ENCODE measurements around the gene CFAP52. TPM values are rescaled to one million over a fixed set of nuclear protein-coding genes. Genes with fewer than 3 reads are reported as not detected.

Gene CFAP52
- total and polyA plus RNA-seq, 10 donors = not detected

GRCh38 chr17:9537177-9537776 is 39.2 kb upstream of the CFAP52 start:
- WGBS, 5 donors = 90 to 98% (median 96%) methylated on average over 12 of the region's 12 CpGs
- DNase-seq = no peak
- Histone ChIP-seq H3K4me3 (no peak overlapping the region), H3K27ac (no peak overlapping the region), H3K36me3 (peaks cover 0 to 38% (median 6%) of the 10 kb centered on the region in 6 donors), H3K9me3 (no peaks in the 10 kb centered on the region), H3K4me1 (no peaks in the 10 kb centered on the region), H3K27me3 (replicated peaks in 1 of 7) (no peaks in the 10 kb centered on the region)
- intact Hi-C loops (cut with DNase I; ENCODE audit: low total_unique reads) = no loop called here
- TF ChIP-seq CTCF (IDR thresholded peaks at IDR 0.05 in 8 of 11, conservative IDR thresholded peaks at IDR 0.05 in 3 of 11) (no peak), POLR2A (IDR thresholded peaks at IDR 0.05) (no peak), POLR2AphosphoS5 (IDR thresholded peaks at IDR 0.05) (no peak)

DNA sequence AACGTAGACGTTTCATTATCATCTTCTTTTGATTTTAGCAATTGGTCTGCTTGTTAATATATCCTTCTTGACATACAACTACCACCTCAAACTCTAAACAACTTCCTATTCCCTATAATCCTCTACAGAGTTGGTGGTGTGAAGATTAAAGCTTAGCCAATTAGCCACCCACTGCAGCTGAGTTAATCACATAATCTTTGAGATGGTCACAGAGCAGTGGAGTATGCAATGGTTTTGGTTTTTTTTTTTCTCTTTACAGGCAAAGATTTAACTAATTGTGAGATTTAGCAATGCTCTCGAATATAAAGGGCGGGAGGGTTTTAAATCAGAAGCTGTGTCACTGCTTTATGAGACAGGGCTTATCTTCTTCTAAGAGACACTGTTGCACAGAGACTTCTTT is 37.8 kb upstream of the CFAP52 start:
- DNase-seq = no peak
- no peak for TF ChIP-seq POLR2AphosphoS5 (IDR thresholded peaks at IDR 0.05)
- no peak for TF ChIP-seq POLR2A (IDR thresholded peaks at IDR 0.05)
- TF ChIP-seq CTCF (IDR thresholded peaks at IDR 0.05 in 8 of 11, conservative IDR thresholded peaks at IDR 0.05 in 3 of 11) = no peak
- 80 to 96% (median 93%) methylated on average over 4 of the region's 4 CpGs for WGBS, 5 donors

DNA sequence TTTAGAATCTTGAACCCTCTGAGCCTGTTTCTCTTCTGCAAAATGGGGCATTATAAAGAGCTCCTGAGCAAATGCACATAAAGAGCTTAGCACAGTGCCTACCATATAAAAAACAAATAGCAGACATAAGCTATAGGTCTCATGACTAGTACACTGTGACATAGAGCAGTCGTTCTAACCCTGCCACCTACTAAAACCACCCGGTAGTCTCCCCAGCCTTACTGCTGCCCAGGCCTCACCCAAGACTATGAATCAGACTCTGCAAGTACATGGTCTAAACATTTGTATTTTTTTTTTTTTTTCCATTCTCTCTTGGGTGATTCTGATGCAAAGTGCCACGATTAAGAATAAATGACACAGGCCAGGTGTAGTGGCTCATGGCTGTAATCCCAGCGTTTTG is 34.7 kb upstream of the CFAP52 start:
- Histone ChIP-seq H3K27ac (no peak overlapping the region), H3K4me3 (no peak overlapping the region), H3K36me3 (peaks cover 0 to 57% (median 6%) of the 10 kb centered on the region in 6 donors), H3K9me3 (no peaks in the 10 kb centered on the region), H3K4me1 (no peaks in the 10 kb centered on the region), H3K27me3 (replicated peaks in 1 of 7) (no peaks in the 10 kb centered on the region)
- WGBS, 5 donors = 86 to 97% (median 95%) methylated on average over 4 of the region's 4 CpGs
- TF ChIP-seq POLR2AphosphoS5 (IDR thresholded peaks at IDR 0.05) (no peak), CTCF (IDR thresholded peaks at IDR 0.05 in 8 of 11, conservative IDR thresholded peaks at IDR 0.05 in 3 of 11) (no peak), POLR2A (IDR thresholded peaks at IDR 0.05) (no peak)
- no peak for DNase-seq
- intact Hi-C loops (cut with DNase I; ENCODE audit: low total_unique reads) = no loop called here

More for the DNA sequence above, 37.8 kb upstream of the CFAP52 start:
- no peak overlapping the region for H3K27ac ChIP-seq
- peaks cover 0 to 42% (median 6%) of the 10 kb centered on the region in 6 donors for H3K36me3 ChIP-seq
- no peaks in the 10 kb centered on the region for H3K27me3 ChIP-seq (replicated peaks in 1 of 7)
- H3K9me3 ChIP-seq = no peaks in the 10 kb centered on the region
- intact Hi-C loops (cut with DNase I; ENCODE audit: low total_unique reads) = no loop called here
- H3K4me1 ChIP-seq = no peaks in the 10 kb centered on the region
- no peak overlapping the region for H3K4me3 ChIP-seq

- WGBS, 5 donors = 91 to 95% (median 93%) methylated on average over 7 of the region's 7 CpGs
Observed at GRCh38 chr17:9544221-9544620, 32.2 kb upstream of the CFAP52 start.

More at GRCh38 chr17:9544221-9544620, 32.2 kb upstream of the CFAP52 start:
- Histone ChIP-seq H3K36me3 (peaks cover 0 to 51% (median 6%) of the 10 kb centered on the region in 6 donors), H3K9me3 (no peaks in the 10 kb centered on the region), H3K27ac (no peak overlapping the region), H3K4me3 (no peak overlapping the region), H3K27me3 (replicated peaks in 1 of 7) (no peaks in the 10 kb centered on the region), H3K4me1 (no peaks in the 10 kb centered on the region)
- intact Hi-C loops (cut with DNase I; ENCODE audit: low total_unique reads) = no loop called here
- no peak for DNase-seq
- TF ChIP-seq POLR2AphosphoS5 (IDR thresholded peaks at IDR 0.05) (no peak), POLR2A (IDR thresholded peaks at IDR 0.05) (no peak), CTCF (IDR thresholded peaks at IDR 0.05 in 8 of 11, conservative IDR thresholded peaks at IDR 0.05 in 3 of 11) (no peak)

All from spleen (tissue), 11 donors.